Fibroblast of villous mesenchyme (primary cell): Measurements from ENCODE around the gene DIAPH2. TPM values are rescaled to one million over a fixed set of nuclear protein-coding genes. Genes with fewer than 3 reads are reported as not detected.

Source experiments
- DNase-seq: peaks from one replicate; pipeline ENCODE4 v3.0.0-alpha.2; 2010; ENCODE audit warnings: low read depth
- H3K4me3 ChIP-seq: 2 replicates; pipeline ENCODE4 v1.5.1; 2011; ENCODE audit warnings: low read depth, mild to moderate bottlenecking, low read length
- total RNA-seq: library from RNA; depleted of rRNA; stranded (reverse); fragments of >200 nt; gene quantifications from 2 replicates; pipeline ENCODE4 v1.2.3, GENCODE V29; 2012
- TF ChIP-seq, protein P1 (sequence below): IDR thresholded peaks from 2 replicates; pipeline ENCODE4 v1.5.1; 2012; ENCODE audit warnings: low read depth, mild to moderate bottlenecking, low read length; ENCODE audit not compliant: insufficient read depth

The DIAPH2 gene
- total RNA-seq, 1 donor = 15.5 TPM

DNA sequence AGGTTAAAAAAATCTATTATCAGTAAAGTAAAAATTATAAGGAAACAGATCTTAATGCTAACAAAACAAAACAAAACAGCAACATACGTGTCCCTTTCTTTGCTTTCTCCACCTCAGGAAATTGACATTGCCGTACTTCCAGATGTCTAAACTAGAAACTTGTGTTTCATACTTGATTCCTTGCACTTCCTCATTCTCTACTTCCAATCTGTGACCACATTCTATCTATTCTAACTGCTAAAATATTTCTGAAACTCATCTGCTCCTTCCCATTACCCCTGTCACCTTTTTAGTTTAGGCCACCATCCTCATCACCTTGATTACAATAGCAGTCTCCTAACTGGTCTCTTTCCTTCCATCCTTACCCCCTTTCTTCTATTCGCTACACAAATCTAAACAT, 176.6 kb downstream of the DIAPH2 start:
- no peak overlapping the region for H3K4me3 ChIP-seq
- TF ChIP-seq, protein P1, sequence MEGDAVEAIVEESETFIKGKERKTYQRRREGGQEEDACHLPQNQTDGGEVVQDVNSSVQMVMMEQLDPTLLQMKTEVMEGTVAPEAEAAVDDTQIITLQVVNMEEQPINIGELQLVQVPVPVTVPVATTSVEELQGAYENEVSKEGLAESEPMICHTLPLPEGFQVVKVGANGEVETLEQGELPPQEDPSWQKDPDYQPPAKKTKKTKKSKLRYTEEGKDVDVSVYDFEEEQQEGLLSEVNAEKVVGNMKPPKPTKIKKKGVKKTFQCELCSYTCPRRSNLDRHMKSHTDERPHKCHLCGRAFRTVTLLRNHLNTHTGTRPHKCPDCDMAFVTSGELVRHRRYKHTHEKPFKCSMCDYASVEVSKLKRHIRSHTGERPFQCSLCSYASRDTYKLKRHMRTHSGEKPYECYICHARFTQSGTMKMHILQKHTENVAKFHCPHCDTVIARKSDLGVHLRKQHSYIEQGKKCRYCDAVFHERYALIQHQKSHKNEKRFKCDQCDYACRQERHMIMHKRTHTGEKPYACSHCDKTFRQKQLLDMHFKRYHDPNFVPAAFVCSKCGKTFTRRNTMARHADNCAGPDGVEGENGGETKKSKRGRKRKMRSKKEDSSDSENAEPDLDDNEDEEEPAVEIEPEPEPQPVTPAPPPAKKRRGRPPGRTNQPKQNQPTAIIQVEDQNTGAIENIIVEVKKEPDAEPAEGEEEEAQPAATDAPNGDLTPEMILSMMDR = no peak
- no peak for DNase-seq

DNA sequence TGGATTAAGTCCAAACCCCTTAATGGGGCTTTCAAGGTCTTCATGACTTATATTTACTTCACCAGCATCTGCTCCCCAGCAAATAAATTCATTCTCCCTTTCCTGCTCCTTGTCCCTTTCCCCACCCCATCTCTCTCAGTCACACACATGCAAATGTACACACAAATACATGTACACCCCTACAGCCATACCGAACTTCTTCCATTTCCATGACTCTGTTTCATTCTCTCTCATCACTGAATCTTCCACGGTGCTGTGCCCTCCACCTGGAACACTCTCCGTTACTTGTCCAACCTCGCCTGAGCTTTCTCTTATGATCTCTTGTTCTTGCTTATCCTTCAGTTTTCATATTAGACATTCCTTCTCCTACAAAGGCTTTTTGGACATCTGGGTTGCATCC, 177.0 kb downstream of the DIAPH2 start:
- TF ChIP-seq, protein P1 = no peak

DNA sequence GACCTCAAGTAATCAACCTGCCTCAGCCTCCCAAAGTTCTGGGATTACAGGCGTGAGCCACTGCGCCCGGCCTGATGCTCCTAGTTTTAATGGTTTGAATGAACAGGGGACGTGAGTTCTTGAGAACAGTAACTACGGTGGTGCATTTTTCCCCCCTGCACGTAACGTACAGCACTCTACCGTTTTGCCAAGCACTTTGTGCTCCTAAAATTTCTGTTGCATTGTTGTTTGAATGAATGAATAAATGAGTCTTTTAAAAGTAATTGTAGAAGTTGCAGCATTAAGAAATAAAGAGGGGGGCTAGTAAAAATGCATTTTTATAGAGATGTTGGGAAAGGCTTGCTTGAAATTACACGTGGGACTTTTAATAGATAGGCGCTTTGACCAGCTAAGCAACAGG, 199.0 kb downstream of the DIAPH2 start, which contains the start of gene RPA4:
TSS of gene RPA4 (plus strand) at position 301 of the 400 bp plus-strand sequence. CDS start 403 bp downstream, outside the sequence.
- DNase-seq = no peak
- no peak within 1 kb of the TSS for H3K4me3 ChIP-seq
- TF ChIP-seq, protein P1 = no peak

More for the DNA sequence above, 177.0 kb downstream of the DIAPH2 start:
- no peak overlapping the region for H3K4me3 ChIP-seq
- no peak for DNase-seq

DNA sequence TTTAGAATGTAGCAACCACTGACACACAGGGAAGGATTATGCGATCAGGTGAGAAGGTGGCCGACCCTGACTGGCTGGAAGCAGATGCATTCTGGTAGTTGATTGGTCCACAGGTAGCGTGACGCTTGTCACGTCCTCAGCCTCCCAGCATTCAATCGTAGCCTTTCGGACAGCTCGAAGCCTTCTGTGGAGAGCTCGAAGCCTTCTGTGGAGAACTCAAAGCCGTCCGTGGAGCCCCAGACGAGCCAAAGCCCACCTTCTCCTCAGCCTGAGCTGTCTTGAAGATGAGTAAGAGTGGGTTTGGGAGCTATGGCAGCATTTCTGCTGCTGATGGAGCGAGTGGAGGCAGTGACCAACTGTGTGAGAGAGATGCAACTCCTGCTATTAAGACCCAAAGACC, 199.4 kb downstream of the DIAPH2 start:
- no peak overlapping the region for H3K4me3 ChIP-seq
- TF ChIP-seq, protein P1 = no peak
- DNase-seq = no peak

DNA sequence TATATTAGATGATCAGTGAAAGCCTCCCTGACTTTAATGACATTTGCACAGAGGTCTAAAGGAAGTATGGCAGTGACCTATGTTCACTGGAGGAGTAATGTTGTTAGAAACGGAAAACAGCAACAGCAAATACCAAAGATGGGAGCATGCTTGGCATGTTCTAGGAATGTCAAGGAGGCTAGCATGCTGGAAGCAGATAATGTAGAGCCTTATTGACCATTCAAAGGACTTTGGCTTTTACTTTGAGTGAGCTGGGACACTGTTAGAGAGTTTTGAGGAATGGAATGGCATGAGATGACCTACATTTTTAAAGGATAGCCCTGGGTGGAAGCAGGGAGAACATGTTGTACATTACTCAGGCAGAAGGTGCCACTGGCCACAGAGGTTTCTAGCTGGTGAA, 205.1 kb downstream of the DIAPH2 start:
- TF ChIP-seq, protein P1 = no peak
- no peak overlapping the region for H3K4me3 ChIP-seq
- no peak for DNase-seq

DNA sequence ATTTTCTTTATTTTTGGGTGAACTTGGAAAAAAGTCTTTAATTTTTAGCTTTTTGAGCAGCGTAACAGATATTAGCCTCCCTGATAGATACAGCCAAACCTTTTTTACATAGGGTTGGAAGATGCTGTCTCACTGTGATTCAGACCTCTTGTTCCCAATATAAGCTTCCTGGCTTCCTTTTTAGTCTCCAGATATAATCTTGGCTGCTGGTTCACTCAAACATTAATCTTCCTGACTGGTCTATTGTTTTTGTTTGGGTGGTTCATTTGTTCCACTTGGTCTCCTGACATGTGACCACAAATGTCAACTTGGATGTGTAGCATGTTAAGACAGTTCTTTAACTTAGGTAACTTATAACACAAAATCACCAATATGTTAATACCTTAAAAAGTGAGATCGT, 222.1 kb downstream of the DIAPH2 start:
- no peak overlapping the region for H3K4me3 ChIP-seq
- no peak for DNase-seq
- TF ChIP-seq, protein P1 = no peak
